Ishikawa (cell line): ENCODE data around the gene MAP3K4.

ENCODE experiments used
- CEBPB ChIP-seq: IDR thresholded peaks from 2 replicates; pipeline ENCODE4 v1.6.1; 2012
- CREB1 ChIP-seq: IDR thresholded peaks from 2 replicates; pipeline ENCODE4 v1.6.1; 2012; ENCODE audit warnings: low read depth
- EGR1 ChIP-seq: IDR thresholded peaks from 2 replicates; pipeline ENCODE4 v1.6.1; 2012
- EP300 ChIP-seq: IDR thresholded peaks from 2 replicates; pipeline ENCODE4 v1.6.1; 2012; ENCODE audit warnings: borderline replicate concordance
- FOXM1 ChIP-seq: IDR thresholded peaks from 2 replicates; pipeline ENCODE4 v1.6.1; 2012; ENCODE audit warnings: low read depth, borderline replicate concordance
- MAX ChIP-seq: IDR thresholded peaks from 2 replicates; pipeline ENCODE4 v1.6.1; 2012
- NFIC ChIP-seq: IDR thresholded peaks from 2 replicates; pipeline ENCODE4 v1.6.1; 2012
- RAD21 ChIP-seq: IDR thresholded peaks from 2 replicates; pipeline ENCODE4 v1.6.1; 2012; ENCODE audit warnings: low read depth
- TAF1 ChIP-seq: IDR thresholded peaks from 2 replicates; pipeline ENCODE4 v1.6.1; 2012; ENCODE audit warnings: low read depth, mild to moderate bottlenecking
- TCF12 ChIP-seq: IDR thresholded peaks from 2 replicates; pipeline ENCODE4 v1.6.1; 2012; ENCODE audit warnings: low read depth
- TEAD4 ChIP-seq: IDR thresholded peaks from 2 replicates; pipeline ENCODE4 v1.6.1; 2012
- USF1 ChIP-seq: IDR thresholded peaks from 2 replicates; pipeline ENCODE4 v1.6.1; 2012
- YY1 ChIP-seq: IDR thresholded peaks from 2 replicates; pipeline ENCODE4 v1.6.1; 2012; ENCODE audit warnings: low read depth
- ZBTB7A ChIP-seq: IDR thresholded peaks from 2 replicates; pipeline ENCODE4 v1.6.1; 2012; ENCODE audit warnings: low read depth
- TF ChIP-seq, protein P1 (sequence below): IDR thresholded peaks from 2 replicates; pipeline ENCODE4 v1.6.1; 2012; ENCODE audit warnings: low read depth, mild to moderate bottlenecking

The MAP3K4 gene

DNA sequence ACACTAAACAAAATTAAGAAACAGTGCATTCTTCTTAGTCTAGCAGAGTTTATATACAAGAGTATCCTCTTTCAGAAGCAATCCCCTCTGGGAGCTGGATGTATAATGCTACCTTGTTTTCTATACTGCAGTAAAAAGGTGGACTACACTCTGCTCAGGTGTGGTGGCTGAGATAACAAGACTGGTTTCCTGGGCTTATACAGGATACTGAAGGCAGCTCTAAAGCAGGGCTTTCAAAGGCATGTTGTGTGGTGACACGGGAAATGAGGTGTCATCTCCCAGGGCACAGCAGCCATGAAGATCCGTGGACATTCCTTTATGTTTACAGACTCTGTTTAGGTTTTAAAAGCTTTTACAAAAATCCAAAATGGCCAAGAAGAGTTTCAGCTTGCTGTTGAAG lies 136.7 kb downstream of the MAP3K4 start:
- TF ChIP-seq EGR1 (no peak), FOXM1 (no peak), TCF12 (no peak), NFIC (no peak), MAX (no peak), USF1 (no peak), YY1 (no peak), CEBPB (no peak), TEAD4 (no peak), CREB1 (no peak), TAF1 (no peak), ZBTB7A (no peak), EP300 (no peak), RAD21 (no peak)
- TF ChIP-seq, protein P1, sequence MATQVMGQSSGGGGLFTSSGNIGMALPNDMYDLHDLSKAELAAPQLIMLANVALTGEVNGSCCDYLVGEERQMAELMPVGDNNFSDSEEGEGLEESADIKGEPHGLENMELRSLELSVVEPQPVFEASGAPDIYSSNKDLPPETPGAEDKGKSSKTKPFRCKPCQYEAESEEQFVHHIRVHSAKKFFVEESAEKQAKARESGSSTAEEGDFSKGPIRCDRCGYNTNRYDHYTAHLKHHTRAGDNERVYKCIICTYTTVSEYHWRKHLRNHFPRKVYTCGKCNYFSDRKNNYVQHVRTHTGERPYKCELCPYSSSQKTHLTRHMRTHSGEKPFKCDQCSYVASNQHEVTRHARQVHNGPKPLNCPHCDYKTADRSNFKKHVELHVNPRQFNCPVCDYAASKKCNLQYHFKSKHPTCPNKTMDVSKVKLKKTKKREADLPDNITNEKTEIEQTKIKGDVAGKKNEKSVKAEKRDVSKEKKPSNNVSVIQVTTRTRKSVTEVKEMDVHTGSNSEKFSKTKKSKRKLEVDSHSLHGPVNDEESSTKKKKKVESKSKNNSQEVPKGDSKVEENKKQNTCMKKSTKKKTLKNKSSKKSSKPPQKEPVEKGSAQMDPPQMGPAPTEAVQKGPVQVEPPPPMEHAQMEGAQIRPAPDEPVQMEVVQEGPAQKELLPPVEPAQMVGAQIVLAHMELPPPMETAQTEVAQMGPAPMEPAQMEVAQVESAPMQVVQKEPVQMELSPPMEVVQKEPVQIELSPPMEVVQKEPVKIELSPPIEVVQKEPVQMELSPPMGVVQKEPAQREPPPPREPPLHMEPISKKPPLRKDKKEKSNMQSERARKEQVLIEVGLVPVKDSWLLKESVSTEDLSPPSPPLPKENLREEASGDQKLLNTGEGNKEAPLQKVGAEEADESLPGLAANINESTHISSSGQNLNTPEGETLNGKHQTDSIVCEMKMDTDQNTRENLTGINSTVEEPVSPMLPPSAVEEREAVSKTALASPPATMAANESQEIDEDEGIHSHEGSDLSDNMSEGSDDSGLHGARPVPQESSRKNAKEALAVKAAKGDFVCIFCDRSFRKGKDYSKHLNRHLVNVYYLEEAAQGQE, result no peak

- TF ChIP-seq TCF12, result no peak
- TF ChIP-seq YY1, result no peak
- TF ChIP-seq, protein P1, result no peak
- no peak for TF ChIP-seq EGR1
- TF ChIP-seq FOXM1, result no peak
- TF ChIP-seq TEAD4, result no peak
- no peak for TF ChIP-seq RAD21
- TF ChIP-seq CEBPB, result no peak
- no peak for TF ChIP-seq USF1
- TF ChIP-seq MAX, result no peak
- no peak for TF ChIP-seq EP300
- no peak for TF ChIP-seq TAF1
- no peak for TF ChIP-seq ZBTB7A
- TF ChIP-seq NFIC, result no peak
- no peak for TF ChIP-seq CREB1
Measured at GRCh38 chr6:161128680-161129196, 137.2 kb downstream of the MAP3K4 start.

DNA sequence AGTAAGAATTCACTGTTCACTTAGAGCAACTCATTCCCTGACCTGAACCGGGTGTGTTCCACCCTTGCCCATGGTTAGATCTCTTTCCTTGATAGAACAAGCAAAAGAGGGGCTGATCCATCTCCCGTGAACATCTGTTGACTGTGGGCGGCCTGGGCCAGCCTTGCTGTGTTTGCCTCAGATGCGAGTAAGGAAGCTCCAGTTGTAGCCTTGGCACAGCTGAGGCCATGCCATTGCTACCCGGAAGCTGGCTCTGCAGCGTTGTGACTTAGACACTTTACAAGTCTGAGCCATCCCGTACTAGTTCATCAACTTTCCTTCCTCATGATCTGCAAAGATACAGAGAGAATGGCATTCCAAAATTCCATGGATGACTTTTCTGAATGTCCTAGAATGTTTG lies 139.0 kb downstream of the MAP3K4 start:
- no peak for TF ChIP-seq TEAD4
- TF ChIP-seq EP300, result no peak
- TF ChIP-seq USF1, result no peak
- TF ChIP-seq TAF1, result no peak
- TF ChIP-seq RAD21, result no peak
- TF ChIP-seq, protein P1, result no peak
- no peak for TF ChIP-seq CREB1
- TF ChIP-seq ZBTB7A, result no peak
- no peak for TF ChIP-seq CEBPB
- no peak for TF ChIP-seq EGR1
- no peak for TF ChIP-seq TCF12
- TF ChIP-seq YY1, result no peak
- no peak for TF ChIP-seq FOXM1
- TF ChIP-seq MAX, result no peak
- no peak for TF ChIP-seq NFIC
